GM19043 (cell line): ENCODE measurements around the gene DCXR.

Experiments
- ATAC-seq: cut with Tn5 transposase; IDR thresholded peaks from one replicate; pipeline ENCODE4 v1.9.1; 2021; ENCODE audit warnings: low read depth; ENCODE audit not compliant: unreplicated experiment

DCXR gene

GRCh38 chr17:82037092-82037888 lies at the start of gene DCXR:
TSS of gene DCXR (minus strand) at chr17:82037697. CDS start at chr17:82037682, 15 bp downstream.
- peak; percentile 85 for ATAC-seq

GRCh38 chr17:82085931-82086764 lies 48.7 kb upstream of the DCXR start:
- no peak for ATAC-seq

GRCh38 chr17:82085031-82085861 lies 47.7 kb upstream of the DCXR start:
- no peak for ATAC-seq

- ATAC-seq: no peak
These were observed 47.0 kb upstream of the DCXR start for GRCh38 chr17:82084373-82085030.

GRCh38 chr17:82083533-82084359 lies 46.2 kb upstream of the DCXR start:
- no peak for ATAC-seq

GRCh38 chr17:82083009-82083408 lies 45.5 kb upstream of the DCXR start:
- no peak for ATAC-seq

GRCh38 chr17:82082456-82082855 lies 45.0 kb upstream of the DCXR start:
- ATAC-seq: no peak

- ATAC-seq: no peak
These were observed 44.5 kb upstream of the DCXR start for GRCh38 chr17:82081966-82082365.

GRCh38 chr17:82081546-82081945 lies 44.0 kb upstream of the DCXR start:
- ATAC-seq: no peak

- ATAC-seq: no peak
These were observed 43.4 kb upstream of the DCXR start for GRCh38 chr17:82080789-82081464.

GRCh38 chr17:82080048-82080788 lies 42.7 kb upstream of the DCXR start:
- ATAC-seq: no peak

- no peak for ATAC-seq
These were observed 41.6 kb upstream of the DCXR start for GRCh38 chr17:82079001-82079677.

- ATAC-seq: no peak
These were observed 40.9 kb upstream of the DCXR start for GRCh38 chr17:82078433-82078832.

- no peak for ATAC-seq
These were observed 40.3 kb upstream of the DCXR start for GRCh38 chr17:82077617-82078358.

GRCh38 chr17:82076785-82077591 lies 39.5 kb upstream of the DCXR start:
- ATAC-seq: no peak
